GM21825 (cell line): ENCODE results near the gene TMEM255B.

Experiments used
- ATAC-seq: cut with Tn5 transposase; IDR thresholded peaks from one replicate; pipeline ENCODE4 v1.9.1; 2021; ENCODE audit warnings: mild to moderate bottlenecking, moderate library complexity; ENCODE audit not compliant: unreplicated experiment

The TMEM255B gene

GRCh38 chr13:113801289-113801961 lies 42.4 kb downstream of the TMEM255B start:
- no peak for ATAC-seq

- ATAC-seq: no peak
These were observed 43.1 kb downstream of the TMEM255B start for GRCh38 chr13:113802090-113802531.

GRCh38 chr13:113802761-113803160 lies 43.7 kb downstream of the TMEM255B start:
- no peak for ATAC-seq

GRCh38 chr13:113803409-113804016 lies 44.5 kb downstream of the TMEM255B start:
- no peak for ATAC-seq

- no peak for ATAC-seq
These were observed 45.1 kb downstream of the TMEM255B start for GRCh38 chr13:113804017-113804702.

- no peak for ATAC-seq
These were observed 45.8 kb downstream of the TMEM255B start for GRCh38 chr13:113804703-113805430.

- no peak for ATAC-seq
These were observed 46.5 kb downstream of the TMEM255B start for GRCh38 chr13:113805431-113806103.

GRCh38 chr13:113806104-113806471 lies 47.1 kb downstream of the TMEM255B start:
- ATAC-seq: no peak

GRCh38 chr13:113806526-113806925 lies 47.5 kb downstream of the TMEM255B start:
- no peak for ATAC-seq

GRCh38 chr13:113808058-113808834 lies 49.2 kb downstream of the TMEM255B start:
- ATAC-seq: no peak

- no peak for ATAC-seq
These were observed 50.9 kb downstream of the TMEM255B start for GRCh38 chr13:113809934-113810333.

GRCh38 chr13:113810640-113811039 lies 51.6 kb downstream of the TMEM255B start:
- ATAC-seq: no peak

- no peak for ATAC-seq
These were observed 52.3 kb downstream of the TMEM255B start for GRCh38 chr13:113811081-113811928.

GRCh38 chr13:113812178-113813040 lies 53.4 kb downstream of the TMEM255B start:
- ATAC-seq: no peak

- ATAC-seq: no peak
These were observed 54.2 kb downstream of the TMEM255B start for GRCh38 chr13:113813070-113813748.

- no peak for ATAC-seq
These were observed 54.9 kb downstream of the TMEM255B start for GRCh38 chr13:113813749-113814434.

- no peak for ATAC-seq
These were observed 55.4 kb downstream of the TMEM255B start for GRCh38 chr13:113814435-113814821.
